ENCODE results near the gene CEP89. TPM values are rescaled to one million over a fixed set of nuclear protein-coding genes. Genes with fewer than 3 reads are reported as not detected.
"Not testable (repeated sequence)": the region's sequence is repeated elsewhere in the genome, so short reads cannot be mapped to it uniquely, and the experiment has no call there.

CEP89 gene
- total and polyA plus RNA-seq, 2 of the 4 experiments (the other 2 are of a cell fraction) = 7.2 to 17.4 TPM

- no peak for DNase-seq
- POLR2A ChIA-PET (ENCODE audit: unreplicated experiment) = no interaction called here
- Histone ChIP-seq H3K4me2 (ENCODE audit: low read depth, low read length) (no peak overlapping the region), H2AFZ (replicated peaks; ENCODE audit: low read length, poor library complexity) (no peak overlapping the region), H4K91ac (ENCODE audit: insufficient read depth, low read depth, low read length) (no peak overlapping the region), H3K4me3 (ENCODE audit: insufficient read depth, low read depth, low read length) (no peak overlapping the region), H3K4me1 (ENCODE audit: control insufficient read depth, insufficient read depth, low read length) (no peaks in the 10 kb centered on the region), H2AK5ac (ENCODE audit: low read depth, low read length) (no peak overlapping the region), H3K79me1 (ENCODE audit: low read depth in 1 of 2, low read length in 2 of 2) (no peaks in the 10 kb centered on the region), H3K14ac (replicated peaks; ENCODE audit: low read depth, low read length) (no peak overlapping the region), H2BK120ac (ENCODE audit: low read depth, low read length) (no peak overlapping the region), H3K9me1 (ENCODE audit: insufficient read depth, low read length) (no peaks in the 10 kb centered on the region), H2BK15ac (ENCODE audit: low read depth, low read length) (no peak overlapping the region), H3K9me3 (ENCODE audit: control insufficient read depth, insufficient read depth, low read length) (no peaks in the 10 kb centered on the region), H4K20me1 (ENCODE audit: insufficient read depth, low read length) (no peaks in the 10 kb centered on the region), H3K56ac (ENCODE audit: extremely low read depth, insufficient read depth, low read length) (no peak overlapping the region), H3K9ac (ENCODE audit: low read depth, low read length) (no peak overlapping the region), H4K8ac (ENCODE audit: low read depth in 2 of 2, low read length in 2 of 2) (no peak overlapping the region), H3K18ac (ENCODE audit: low read depth, low read length) (no peak overlapping the region), H4K5ac (ENCODE audit: low read depth, low read length) (no peak overlapping the region), H3K4ac (ENCODE audit: low read depth, low read length) (no peak overlapping the region), H3K23ac (ENCODE audit: low read depth, low read length) (no peak overlapping the region), H2BK20ac (ENCODE audit: low read depth, low read length) (no peak overlapping the region), H3K27ac (ENCODE audit: insufficient read depth, low read length) (no peak overlapping the region), H2BK5ac (ENCODE audit: low read depth, low read length, poor library complexity, severe bottlenecking) (no peak overlapping the region), H3K36me3 (ENCODE audit: control insufficient read depth, insufficient read depth, low read length) (no peaks in the 10 kb centered on the region), H3K27me3 (ENCODE audit: control insufficient read depth, insufficient read depth, low read length) (no peaks in the 10 kb centered on the region), H2AK9ac (replicated peaks; ENCODE audit: low read depth, low read length, poor library complexity) (no peak overlapping the region)
- intact Hi-C loops (cut with micrococcal nuclease) (no loop called here), in situ Hi-C loops (cut with MboI; ENCODE audit: low sequenced_read_pairs) (no loop called here), dilution Hi-C loops (cut with HindIII; ENCODE audit: low sequenced_read_pairs, unreplicated experiment) (no loop called here)
- no TSS peak for BruUV-seq (replicated peaks)
- TF ChIP-seq RFX5 (IDR thresholded peaks at IDR 0.05; ENCODE audit: low read depth, low read length) = no peak
- TF ChIP-seq MAFK (IDR thresholded peaks at IDR 0.05; ENCODE audit: low read depth, low read length) = no peak
- TF ChIP-seq NFE2L2 (IDR thresholded peaks at IDR 0.05; ENCODE audit: low read depth, low read length) = no peak
- no peak for TF ChIP-seq CEBPB (IDR thresholded peaks at IDR 0.05; ENCODE audit: low read depth, low read length)
- TF ChIP-seq RAD21 (IDR thresholded peaks at IDR 0.05; ENCODE audit: low read length) = no peak
- no peak for TF ChIP-seq CHD1 (IDR thresholded peaks at IDR 0.05; ENCODE audit: low read depth, low read length)
- TF ChIP-seq FOS (IDR thresholded peaks at IDR 0.05; ENCODE audit: low read depth, low read length) = no peak
- WGBS, 2 experiments (ENCODE audit: extremely low coverage in 2 of 2, insufficient read length in 1 of 2) = no CpG with 5 or more reads among the region's 7 CpGs
- ATAC-seq (ENCODE audit: low read depth) = no peak
- CTCF ChIA-PET = no interaction called here
These were observed 134.2 kb downstream of the CEP89 start for GRCh38 chr19:32837531-32837930.

GRCh38 chr19:32833388-32833787, 138.4 kb downstream of the CEP89 start:
- H3K18ac ChIP-seq (ENCODE audit: low read depth, low read length); H4K91ac ChIP-seq (ENCODE audit: insufficient read depth, low read depth, low read length); DNase-seq; H3K14ac ChIP-seq (replicated peaks; ENCODE audit: low read depth, low read length); in situ Hi-C loops (cut with MboI; ENCODE audit: low sequenced_read_pairs); CTCF ChIA-PET; H2BK5ac ChIP-seq (ENCODE audit: low read depth, low read length, poor library complexity, severe bottlenecking); BruUV-seq (replicated peaks); H3K27ac ChIP-seq (ENCODE audit: insufficient read depth, low read length); H2BK120ac ChIP-seq (ENCODE audit: low read depth, low read length); H3K56ac ChIP-seq (ENCODE audit: extremely low read depth, insufficient read depth, low read length); POLR2A ChIA-PET (ENCODE audit: unreplicated experiment); H2AFZ ChIP-seq (replicated peaks; ENCODE audit: low read length, poor library complexity); H3K4me3 ChIP-seq (ENCODE audit: insufficient read depth, low read depth, low read length); H3K79me1 ChIP-seq (ENCODE audit: low read depth in 1 of 2, low read length in 2 of 2); intact Hi-C loops (cut with micrococcal nuclease); H4K20me1 ChIP-seq (ENCODE audit: insufficient read depth, low read length); H3K9me3 ChIP-seq (ENCODE audit: control insufficient read depth, insufficient read depth, low read length); H3K4ac ChIP-seq (ENCODE audit: low read depth, low read length); H2BK15ac ChIP-seq (ENCODE audit: low read depth, low read length); dilution Hi-C loops (cut with HindIII; ENCODE audit: low sequenced_read_pairs, unreplicated experiment); H3K4me2 ChIP-seq (ENCODE audit: low read depth, low read length); H2AK9ac ChIP-seq (replicated peaks; ENCODE audit: low read depth, low read length, poor library complexity); H3K9ac ChIP-seq (ENCODE audit: low read depth, low read length); H3K23ac ChIP-seq (ENCODE audit: low read depth, low read length); H2AK5ac ChIP-seq (ENCODE audit: low read depth, low read length); H4K8ac ChIP-seq (ENCODE audit: low read depth in 2 of 2, low read length in 2 of 2); H3K36me3 ChIP-seq (ENCODE audit: control insufficient read depth, insufficient read depth, low read length); H2BK20ac ChIP-seq (ENCODE audit: low read depth, low read length); H4K5ac ChIP-seq (ENCODE audit: low read depth, low read length); H3K27me3 ChIP-seq (ENCODE audit: control insufficient read depth, insufficient read depth, low read length); ATAC-seq (ENCODE audit: low read depth); H3K9me1 ChIP-seq (ENCODE audit: insufficient read depth, low read length); H3K4me1 ChIP-seq (ENCODE audit: control insufficient read depth, insufficient read depth, low read length): not testable (repeated sequence)
- no CpG with 5 or more reads among the region's 7 CpGs for WGBS, 2 experiments (ENCODE audit: extremely low coverage in 2 of 2, insufficient read length in 1 of 2)

All from IMR-90 (cell line).